ENCODE data around the gene TSC22D1.
"Not testable (repeated sequence)": the region's sequence is repeated elsewhere in the genome, so short reads cannot be mapped to it uniquely, and the experiment has no call there.

Gene TSC22D1
- total RNA-seq: 62.2 to 78.2 reads per million in 2 donors

DNA sequence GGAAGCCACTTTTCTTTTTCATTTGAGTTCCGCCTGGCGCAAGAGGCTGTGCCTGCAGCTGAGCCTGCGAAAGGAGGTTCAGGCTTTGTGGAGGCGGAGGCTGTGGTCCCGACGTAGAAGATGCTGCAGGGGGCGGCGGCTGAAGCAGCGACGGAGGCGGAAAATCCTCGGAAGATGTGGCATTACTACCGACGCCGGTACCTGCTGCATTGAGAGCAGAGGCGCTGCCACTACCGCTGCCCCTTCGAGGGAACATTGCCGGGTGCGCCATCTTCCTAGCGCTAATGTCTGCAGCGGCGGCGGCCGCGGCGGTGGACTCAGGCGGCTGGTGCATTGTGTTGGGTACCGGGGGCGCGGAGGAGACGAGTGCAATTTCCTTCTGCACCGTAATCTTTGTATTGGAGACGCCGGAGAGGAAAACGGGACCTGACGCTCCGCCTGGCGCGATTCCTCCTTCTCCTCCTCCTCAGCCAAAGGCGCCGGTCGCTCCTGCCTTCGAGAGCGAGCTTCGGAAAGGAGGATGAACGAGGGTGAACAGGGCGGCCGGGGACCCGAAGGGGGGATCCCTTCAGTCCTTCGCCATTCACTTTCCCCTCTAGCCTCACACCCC is at the start of gene TSC22D1:
TSS of gene TSC22D1 (minus strand) at position 590 of the 610 bp plus-strand sequence. CDS start at position 334, 256 bp downstream.
- peak; percentile 45 for DNase-seq

GRCh38 chr13:44622708-44623107 is 46.6 kb upstream of the TSC22D1 start:
- DNase-seq: no peak

GRCh38 chr13:44622261-44622660 is 46.1 kb upstream of the TSC22D1 start:
- no peak for DNase-seq

DNA sequence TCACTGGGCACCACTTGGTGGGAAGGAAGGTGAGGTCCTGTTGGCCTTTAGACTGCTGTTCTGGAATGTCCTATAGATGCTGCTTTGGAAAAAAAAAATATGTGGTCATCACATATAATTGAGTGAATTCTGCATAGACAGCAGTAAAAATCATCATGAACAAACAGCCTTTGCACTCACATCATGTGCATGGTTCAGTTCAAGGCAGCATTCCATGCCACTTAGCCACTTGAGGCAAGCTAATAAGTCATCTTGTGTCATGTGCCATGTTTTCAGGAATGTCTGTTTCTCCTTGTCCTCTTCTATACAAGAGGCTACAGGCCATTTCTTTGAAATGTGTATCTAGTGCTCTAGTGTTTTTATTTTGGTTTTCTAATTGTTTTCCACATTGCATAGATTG is 43.9 kb upstream of the TSC22D1 start:
- no peak for DNase-seq

DNA sequence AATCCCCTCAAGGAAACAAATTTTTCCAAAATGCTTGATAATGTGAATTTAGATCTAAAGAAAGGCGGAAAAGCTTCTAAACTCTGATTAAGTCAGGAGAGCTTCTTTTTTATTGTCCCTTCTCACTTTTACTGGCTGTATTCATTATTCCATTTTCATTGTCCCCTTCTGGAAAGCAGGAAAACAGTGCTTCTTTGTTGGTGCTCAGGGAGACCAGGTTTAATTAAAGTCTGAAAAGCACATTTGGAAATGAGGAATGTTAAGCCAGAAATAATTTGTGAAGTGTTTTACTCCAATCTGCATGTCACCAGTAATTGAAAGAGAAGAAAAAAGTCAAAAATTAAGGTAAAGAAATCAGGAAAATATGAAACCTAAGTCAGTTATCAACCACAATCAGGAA is 43.5 kb upstream of the TSC22D1 start:
- DNase-seq: no peak

DNA sequence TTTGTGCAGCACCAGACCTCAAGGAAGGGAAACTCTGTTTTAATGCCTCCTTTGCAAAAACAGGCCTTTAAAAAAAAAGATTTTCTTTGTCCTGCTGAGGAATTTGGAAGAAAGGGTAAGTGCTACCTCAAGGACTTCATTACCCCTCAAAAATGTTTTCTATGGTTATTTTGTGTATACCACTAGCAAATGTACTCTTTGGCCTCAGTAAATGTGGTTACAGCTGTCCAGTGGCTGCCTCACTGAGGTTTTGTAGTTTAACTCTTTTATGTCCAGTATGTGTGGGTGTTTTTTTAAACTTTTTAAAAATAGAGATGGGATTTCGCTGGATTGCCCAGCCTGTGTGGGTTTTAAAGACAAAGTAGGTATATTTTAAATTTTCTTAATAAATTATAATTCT is 42.2 kb upstream of the TSC22D1 start:
- DNase-seq: no peak

DNA sequence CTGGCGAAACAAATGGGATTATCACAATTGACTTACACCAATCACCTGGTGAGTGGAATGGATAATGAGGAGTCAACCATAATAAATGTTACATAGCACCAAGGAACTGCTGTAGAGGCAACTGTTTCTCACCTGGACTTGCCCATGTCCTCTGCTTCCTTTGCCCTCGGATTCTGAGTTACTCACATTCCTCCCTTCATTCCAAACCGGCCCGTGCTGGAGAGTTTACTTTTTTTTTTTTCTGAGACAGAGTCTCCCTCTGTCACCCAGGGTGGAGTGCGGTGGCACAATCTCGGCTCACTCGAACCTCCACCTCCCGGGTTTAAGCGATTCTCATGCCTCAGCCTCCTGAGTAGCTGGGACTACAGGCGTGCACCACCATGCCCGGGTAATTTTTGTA is 41.5 kb upstream of the TSC22D1 start:
- no peak for DNase-seq

DNA sequence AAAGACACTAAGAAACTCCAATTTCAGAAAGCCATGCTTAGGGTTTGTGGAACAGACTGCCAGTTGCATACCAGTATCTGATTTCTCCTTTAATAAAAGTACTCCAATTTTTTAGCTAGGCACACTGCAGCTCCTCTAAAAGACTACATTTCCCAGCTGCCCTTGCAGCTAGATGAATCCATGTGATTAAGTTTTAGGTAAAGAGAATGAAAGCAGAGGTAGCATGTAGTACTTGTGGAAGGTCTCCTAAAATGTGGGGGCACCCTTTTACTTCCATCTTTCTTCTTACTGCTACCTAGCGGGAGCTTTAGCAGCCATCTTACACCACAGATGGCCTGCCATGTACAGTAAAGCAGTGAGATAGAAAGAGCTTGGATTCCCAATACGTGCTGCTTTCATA is 33.0 kb upstream of the TSC22D1 start:
- DNase-seq: no peak

GRCh38 chr13:44605721-44606120 is 29.6 kb upstream of the TSC22D1 start:
- no peak for DNase-seq

DNA sequence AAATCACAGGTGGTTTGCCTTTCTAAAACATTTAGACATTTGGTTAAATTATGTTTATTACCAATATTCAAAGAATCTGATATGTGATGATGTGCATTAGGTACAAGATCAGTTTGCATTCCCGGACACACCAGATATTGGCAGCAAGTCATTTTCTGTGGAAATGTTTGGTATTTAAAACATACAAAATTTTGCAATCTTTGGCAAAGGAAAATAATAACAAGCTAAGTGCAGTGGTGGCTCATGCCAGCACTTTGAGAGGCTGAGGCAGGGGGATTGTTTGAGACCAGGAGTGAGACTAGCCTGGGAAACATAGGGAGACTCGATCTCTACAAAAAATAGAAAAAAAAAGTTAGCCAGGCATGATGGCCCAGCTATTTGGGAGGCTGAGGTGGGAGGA is 29.1 kb upstream of the TSC22D1 start:
- no peak for DNase-seq

GRCh38 chr13:44601586-44601985 is 25.5 kb upstream of the TSC22D1 start:
- no peak for DNase-seq

- DNase-seq: not testable (repeated sequence)
Observed at GRCh38 chr13:44593861-44594592, 17.9 kb upstream of the TSC22D1 start.

DNA sequence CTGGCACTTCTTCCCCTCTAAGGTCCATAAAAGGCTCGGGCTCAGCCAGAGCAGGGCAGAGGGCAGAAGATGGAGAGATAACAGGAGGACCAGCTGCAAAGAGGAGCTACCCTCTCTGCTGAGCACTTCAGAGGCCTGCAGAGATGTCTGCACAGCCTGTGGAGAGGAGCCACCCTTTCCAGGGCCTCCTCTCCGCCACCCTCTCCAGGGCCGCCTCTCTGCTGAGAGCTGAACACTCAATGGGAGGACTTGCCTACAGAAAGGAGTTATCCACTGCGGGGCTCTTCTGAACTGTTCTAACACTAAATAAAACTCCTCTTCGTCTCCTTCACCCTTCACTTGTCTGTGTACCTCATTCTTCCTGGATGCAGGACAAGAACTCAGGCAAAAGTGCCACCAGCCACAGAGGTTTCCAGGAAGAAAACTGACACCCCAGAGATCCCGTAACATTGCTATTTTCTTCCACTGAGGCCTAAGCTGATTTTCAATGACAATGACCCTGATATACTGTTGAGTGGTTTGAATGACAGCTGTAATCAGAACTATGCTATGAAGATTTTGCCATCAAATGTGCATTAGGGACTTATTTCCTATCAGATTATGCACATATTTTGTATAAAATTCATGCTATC is 16.2 kb upstream of the TSC22D1 start:
- no peak for DNase-seq

DNA sequence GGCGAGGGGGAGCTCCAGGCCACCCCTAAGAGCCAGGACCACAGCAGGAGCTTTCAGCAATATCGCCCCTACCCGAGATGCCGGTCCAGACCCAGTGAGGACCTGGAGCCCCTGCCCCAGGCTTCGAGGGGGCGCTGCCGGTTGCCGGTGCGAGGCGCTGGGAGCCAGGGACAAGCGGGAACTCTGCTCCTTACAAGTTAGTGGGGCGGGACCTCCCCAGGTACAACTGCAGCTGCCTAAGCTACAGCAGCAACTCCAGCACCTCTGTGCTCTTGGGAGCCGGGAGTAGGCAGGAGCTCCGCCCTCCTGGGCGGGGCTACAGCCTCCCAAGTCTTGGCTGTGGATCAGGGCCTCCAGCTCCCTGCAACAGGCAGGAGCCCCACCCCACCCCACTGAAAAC is 15.2 kb upstream of the TSC22D1 start:
- DNase-seq: peak; percentile 11

GRCh38 chr13:44583137-44583536 is 7.0 kb upstream of the TSC22D1 start:
- no peak for DNase-seq

- DNase-seq: no peak
Observed at GRCh38 chr13:44578067-44578400, 1.9 kb upstream of the TSC22D1 start.

DNA sequence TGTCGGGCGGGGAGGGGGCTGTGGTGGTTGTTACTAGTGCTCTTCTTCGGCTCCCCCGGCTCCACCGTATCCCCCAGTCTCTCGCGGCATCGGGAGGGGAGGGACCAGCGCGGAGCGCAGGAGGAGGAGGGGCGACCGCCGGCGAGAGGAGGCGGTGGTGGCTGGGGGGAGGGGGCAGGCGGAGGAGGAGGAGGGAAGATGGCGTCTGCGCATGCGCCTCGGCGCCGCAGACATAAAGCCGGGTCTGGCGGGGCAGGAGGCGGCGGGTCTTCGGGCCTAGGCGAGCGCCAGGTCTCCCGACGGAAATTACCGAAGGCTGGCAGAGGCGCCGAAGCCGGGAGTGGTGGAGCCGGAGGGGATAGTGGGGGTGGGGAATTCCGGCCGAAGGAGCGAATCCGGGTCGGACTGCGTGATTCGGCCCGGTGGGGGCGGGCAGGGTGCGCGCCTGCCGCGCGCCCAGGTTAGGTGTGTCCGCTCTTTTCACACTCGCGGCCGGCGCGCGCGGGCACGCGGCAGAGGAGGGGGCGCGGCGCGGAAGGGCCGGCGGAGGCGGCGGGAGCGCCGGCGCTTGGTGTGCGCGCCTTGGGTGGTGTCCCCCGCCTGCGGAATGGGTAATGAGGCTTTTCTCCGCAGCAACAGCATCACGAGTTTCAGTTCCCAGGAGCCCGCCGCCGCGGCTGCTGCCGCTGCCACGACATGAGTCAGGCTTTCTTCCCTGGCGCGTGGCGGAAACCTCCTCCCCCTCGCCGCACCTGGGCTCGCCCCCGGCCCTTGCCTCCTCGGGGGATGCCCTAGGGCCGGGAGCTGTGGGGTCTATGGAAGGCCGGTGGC is 1.3 kb upstream of the TSC22D1 start:
- peak; percentile 93 for DNase-seq

DNA sequence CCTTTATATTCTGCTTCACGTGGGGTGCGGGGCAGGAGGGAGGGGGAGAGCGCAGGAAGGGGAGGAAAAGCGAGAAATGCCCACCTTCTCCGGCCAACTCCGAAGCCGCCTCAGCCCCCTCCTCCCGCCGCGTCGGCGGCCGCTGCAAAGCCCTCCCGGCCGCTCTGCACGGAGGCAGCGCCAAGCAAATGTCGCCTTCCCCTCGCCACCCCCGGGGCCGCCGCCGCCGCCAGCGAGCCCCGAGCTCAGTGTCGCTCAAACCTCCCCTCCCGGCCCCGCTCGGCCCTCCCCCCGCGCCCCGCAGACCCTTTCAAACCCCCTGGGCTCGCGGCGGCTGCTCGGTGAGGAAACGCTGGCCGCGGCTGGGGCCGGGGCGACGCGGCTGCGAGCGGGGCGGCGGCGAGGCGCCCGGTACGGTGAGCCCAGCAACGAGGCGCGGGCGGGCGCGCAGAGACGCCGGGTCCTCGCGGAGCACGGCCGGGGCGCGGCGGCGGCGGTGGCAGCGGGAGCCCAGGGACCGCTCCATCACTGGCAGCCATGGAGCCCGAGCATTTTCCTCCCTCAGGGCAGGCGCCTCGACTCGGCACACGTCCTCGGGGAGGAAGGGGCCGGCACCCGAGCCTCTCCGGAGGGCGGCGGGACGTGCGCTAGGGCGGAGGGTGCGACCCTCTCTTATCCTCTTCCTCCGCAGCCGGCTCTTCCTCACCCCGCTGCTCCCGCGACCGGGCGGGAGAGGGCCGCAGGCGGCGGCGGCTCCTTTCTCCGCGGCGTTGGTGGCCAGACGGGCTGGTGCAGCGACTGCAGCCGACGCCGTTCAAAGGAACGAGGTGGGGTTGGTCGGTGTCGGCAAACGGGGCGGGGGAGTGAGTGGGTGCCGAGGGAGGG is 463 bp upstream of the TSC22D1 start:
- peak; percentile 44 for DNase-seq

- DNase-seq: no peak
Observed at GRCh38 chr13:44575035-44575434, 1.1 kb downstream of the TSC22D1 start.

GRCh38 chr13:44574466-44574855 is 1.7 kb downstream of the TSC22D1 start:
- DNase-seq: no peak

DNA sequence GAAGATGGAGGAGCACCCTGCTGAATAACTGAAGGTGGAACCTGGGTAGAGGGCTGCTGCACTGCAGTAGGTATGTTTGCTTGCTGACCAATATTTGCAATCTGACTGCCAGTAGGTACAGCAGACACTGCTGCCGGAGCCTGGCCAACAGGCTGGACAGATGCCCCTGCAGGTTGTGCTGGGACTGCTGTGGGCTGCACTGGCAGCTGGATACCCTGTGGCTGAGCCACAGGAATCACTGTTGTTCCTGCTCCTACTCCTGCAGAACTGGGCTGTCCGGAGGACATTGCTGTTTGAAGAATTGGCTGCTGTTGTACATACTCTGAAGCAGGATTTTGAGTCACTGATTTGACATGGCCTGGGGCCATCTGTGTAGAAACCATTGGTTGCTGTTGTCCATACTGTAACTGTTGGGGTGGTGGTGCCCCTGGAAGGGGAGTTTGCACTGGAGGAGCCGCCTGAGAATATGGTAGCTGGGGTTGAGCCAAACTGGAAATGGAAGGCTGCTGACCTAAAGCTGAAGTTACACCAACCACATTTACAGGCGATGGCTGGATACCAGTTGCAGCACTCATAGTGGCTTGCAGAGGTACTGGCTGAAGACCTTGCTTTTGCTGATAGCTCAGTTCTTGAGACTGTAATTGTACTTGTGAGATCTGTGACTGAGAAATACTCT is 2.2 kb downstream of the TSC22D1 start:
- no peak for DNase-seq

DNA sequence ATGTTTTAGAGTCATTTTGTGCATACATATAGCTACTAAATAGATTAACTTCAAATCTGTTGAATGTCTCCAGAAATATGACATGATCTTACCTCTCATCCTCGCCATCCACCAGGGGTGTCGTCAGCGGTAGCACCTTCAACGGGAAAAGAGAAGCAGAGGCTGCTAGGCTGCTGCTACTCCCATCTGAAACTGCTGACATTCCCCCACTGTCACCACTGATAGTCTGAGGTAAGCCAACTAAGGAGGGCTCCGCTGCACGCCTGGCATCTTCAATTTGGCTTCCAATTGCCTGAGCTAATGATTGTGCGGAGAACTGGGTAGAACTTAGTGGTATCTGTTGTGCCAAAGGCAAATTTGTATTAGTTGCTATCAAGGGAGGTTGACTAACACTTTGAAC is 3.1 kb downstream of the TSC22D1 start:
- no peak for DNase-seq
